Non-pigmented ciliary epithelial cell (primary cell): ENCODE results near the gene COL5A2.

Experiments
- DNase-seq: peaks from one replicate; pipeline ENCODE4 v3.0.0-alpha.2; 2010; ENCODE audit warnings: low read depth

COL5A2 gene

DNA sequence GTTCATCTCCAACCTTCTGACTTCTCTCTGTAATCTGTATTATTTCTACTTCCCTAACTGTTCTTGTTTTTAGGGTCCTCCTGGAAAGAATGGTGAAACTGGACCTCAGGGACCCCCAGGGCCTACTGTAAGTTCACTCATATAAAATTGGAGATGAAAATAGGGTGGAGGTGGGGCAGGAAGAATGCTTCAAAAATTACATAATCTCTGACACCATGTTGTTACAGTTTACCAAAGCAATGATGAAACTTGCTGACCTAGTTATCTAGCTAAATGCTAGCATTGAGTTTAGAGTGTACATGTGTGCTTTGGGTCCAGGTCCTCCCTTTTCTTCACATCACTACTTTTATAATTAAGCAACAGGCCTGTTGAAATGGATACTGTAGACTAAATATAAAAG is 182.3 kb downstream of the COL5A2 start:
- no peak for DNase-seq

DNA sequence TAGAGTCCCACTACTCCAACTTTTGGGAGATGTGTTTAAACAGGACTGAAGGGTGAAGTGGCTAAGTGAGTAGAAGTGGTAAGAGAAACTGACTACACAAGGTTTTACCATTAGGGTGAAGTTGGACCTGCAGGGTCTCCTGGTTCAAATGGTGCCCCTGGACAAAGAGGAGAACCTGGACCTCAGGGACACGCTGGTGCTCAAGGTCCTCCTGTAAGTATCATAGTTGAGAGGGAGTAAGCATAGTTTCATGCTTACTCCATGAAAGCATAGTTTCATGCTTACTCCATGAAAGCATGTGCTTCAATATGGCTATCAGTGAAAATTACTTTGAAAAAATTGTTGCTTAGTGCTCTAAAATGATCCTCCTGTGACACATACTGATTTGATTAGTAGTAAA is 186.3 kb downstream of the COL5A2 start:
- DNase-seq = no peak

DNA sequence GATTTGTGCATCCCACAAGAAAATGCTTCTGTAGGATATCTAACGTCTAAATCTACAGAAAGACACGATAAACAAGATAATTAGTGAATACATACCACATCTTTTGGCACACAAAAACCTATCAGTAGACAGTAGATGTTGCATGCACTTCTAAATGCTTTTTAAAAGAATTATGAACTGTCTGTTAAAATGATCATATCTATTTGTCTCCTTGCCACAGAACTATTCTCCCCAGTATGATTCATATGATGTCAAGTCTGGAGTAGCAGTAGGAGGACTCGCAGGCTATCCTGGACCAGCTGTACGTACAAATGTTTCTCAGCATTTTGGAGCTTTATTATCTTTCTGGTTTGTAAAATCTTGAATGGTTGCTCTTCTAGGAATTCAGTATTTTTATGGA is 192.7 kb downstream of the COL5A2 start:
- DNase-seq = no peak

DNA sequence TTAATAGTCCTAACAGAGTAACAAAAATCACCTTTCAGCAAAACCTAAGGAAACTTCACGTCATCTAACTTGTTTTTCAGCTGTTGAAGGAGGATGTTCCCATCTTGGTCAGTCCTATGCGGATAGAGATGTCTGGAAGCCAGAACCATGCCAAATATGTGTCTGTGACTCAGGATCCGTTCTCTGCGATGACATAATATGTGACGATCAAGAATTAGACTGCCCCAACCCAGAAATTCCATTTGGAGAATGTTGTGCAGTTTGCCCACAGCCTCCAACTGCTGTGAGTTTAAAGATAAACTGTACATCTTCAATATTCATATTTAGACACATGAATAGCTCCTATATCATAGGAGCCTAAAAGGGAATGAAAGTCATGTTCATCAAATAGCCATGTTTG is 194.9 kb downstream of the COL5A2 start:
- DNase-seq = peak; percentile 95

DNA sequence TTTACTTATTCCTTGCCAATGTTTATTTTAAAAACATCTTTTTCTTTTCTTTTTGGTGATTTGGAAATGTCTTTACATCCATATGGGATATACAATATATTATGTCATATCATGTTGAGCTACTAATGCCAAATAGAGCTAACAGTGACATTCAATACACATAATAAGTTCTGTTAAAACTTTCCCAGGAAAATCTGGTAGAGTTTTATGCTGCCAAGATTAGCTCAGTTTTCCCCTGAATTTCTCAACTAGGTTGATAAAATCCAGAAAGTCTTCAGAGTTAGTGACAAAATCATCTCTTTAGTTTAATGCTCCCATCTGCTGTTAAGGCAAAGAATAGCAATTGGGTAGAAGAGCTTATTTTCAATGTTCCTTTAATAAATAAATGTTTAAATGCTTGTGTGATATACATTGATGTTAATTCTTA is 195.5 kb downstream of the COL5A2 start:
- no peak for DNase-seq

DNA sequence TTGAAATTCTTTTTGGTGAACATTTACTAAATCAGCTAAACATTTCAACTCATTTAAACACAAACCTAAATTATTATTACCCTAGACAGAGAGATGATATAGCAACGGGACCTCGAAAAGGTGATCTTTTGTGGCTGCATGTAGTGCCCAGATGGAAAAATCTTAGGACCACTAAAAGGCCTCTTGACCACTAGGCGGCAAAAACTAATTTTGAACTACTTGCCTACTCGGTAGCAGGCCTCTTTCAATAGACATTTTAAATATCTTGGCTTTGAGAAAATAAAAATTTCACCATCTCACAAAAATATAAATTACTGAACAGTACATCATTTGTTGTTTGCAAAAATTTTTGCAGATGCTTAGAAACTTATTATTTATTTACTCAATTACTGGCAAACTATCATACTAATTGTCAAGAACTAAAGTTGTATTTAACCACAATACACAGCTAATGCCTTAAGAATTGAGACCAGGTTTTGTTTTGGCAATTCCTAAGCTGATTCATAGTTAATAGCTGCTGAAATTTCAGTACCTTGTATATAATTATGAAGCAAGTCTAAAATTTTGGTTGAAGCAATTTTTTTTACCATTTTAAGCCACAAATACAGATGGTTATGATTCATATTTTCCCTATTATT is 196.0 kb downstream of the COL5A2 start:
- DNase-seq = no peak
